GM12878 (cell line): Measurements from ENCODE around the gene FAM234B. TPM values are rescaled to one million over a fixed set of nuclear protein-coding genes. Genes with fewer than 3 reads are reported as not detected.

Source experiments
- ATAC-seq: fragments of 200-7000 bp; cut with Tn5 transposase; 3 replicates; pipeline ENCODE4 v1.9.1; 2020; ENCODE audit warnings: mild to moderate bottlenecking, moderate library complexity
- BruUV-seq: library from RNA; stranded (reverse); fragments of 400-500 nt; replicated peaks from 2 replicates; lab custom pipeline; 2021; lab: Mats Ljungman, UMichigan
- CTCF ChIA-PET: fragments of 300-600 bp; sonication (Branson Sonifier 250); formaldehyde crosslinking; extraction: SDS; loops from one replicate; lab custom pipeline; 2021; ENCODE audit warnings: inconsistent platforms; lab: Yijun Ruan, JAX
- POLR2A ChIA-PET: fragments of 350-600 bp; formaldehyde crosslinking; extraction: SDS; loops from one replicate; lab custom pipeline; 2021; ENCODE audit warnings: inconsistent platforms; lab: Charles Lee
- RAD21 ChIA-PET: fragments of 300-600 bp; sonication (Branson Sonifier 250); formaldehyde crosslinking; loops from one replicate; lab custom pipeline; 2023; ENCODE audit warnings: antibody characterized with exemption; ENCODE audit not compliant: unreplicated experiment; lab: Charles Lee
- SMC1A ChIA-PET: fragments of 300-600 bp; sonication (Branson Sonifier 250); formaldehyde crosslinking; loops from one replicate; lab custom pipeline; 2023; ENCODE audit not compliant: unreplicated experiment, uncharacterized antibody; lab: Charles Lee
- DNase-seq: peaks from one replicate; pipeline ENCODE4 v3.0.0-alpha.2; 2011; ENCODE audit warnings: low read depth, low spot score
- FAIRE-seq: peaks from 3 replicates; lab custom pipeline; 2011; peaks lifted over from hg19 to GRCh38; lab: Jason Lieb, UNC
- H2AFZ ChIP-seq: 2 replicates; pipeline ENCODE4 v1.6.0; 2011; ENCODE audit warnings: low read depth, low read length, control low read depth; ENCODE audit not compliant: control insufficient read depth
- H3K27ac ChIP-seq: 2 replicates; pipeline ENCODE4 v1.5.1; 2011; ENCODE audit warnings: control low read depth; ENCODE audit not compliant: control insufficient read depth, insufficient read depth
- H3K27me3 ChIP-seq, 2 experiments: replicated peaks in 1 of 2; 2 replicates each; pipeline versions ENCODE4 v1.6.0 to v1.6.1; 2011; ENCODE audit warnings: low read length in 1 of 2; ENCODE audit not compliant: control insufficient read depth in 2 of 2, insufficient read depth in 2 of 2
- H3K36me3 ChIP-seq, 2 experiments: 2 replicates each; pipeline ENCODE4 v1.5.1; 2011; ENCODE audit warnings: low read length in 1 of 2; ENCODE audit not compliant: control insufficient read depth in 2 of 2, insufficient read depth in 2 of 2
- H3K4me1 ChIP-seq: 2 replicates; pipeline ENCODE4 v1.6.1; 2011; ENCODE audit warnings: mild to moderate bottlenecking, low read length, moderate library complexity, mixed read lengths; ENCODE audit not compliant: control insufficient read depth, insufficient read depth
- H3K4me2 ChIP-seq: 2 replicates; pipeline ENCODE4 v1.6.0; 2011; ENCODE audit warnings: control low read depth; ENCODE audit not compliant: control insufficient read depth, insufficient read depth
- H3K4me3 ChIP-seq: fragments of 200-600 bp; sonication (generic); 2 replicates; pipeline ENCODE4 v1.5.1; 2016
- H3K79me2 ChIP-seq: 2 replicates; pipeline ENCODE4 v1.6.0; 2011; ENCODE audit warnings: low read length; ENCODE audit not compliant: control insufficient read depth, insufficient read depth
- H3K9ac ChIP-seq: 2 replicates; pipeline ENCODE4 v1.8.0; 2011; ENCODE audit warnings: low read length, control low read depth, mixed read lengths; ENCODE audit not compliant: control insufficient read depth, insufficient read depth
- H3K9me3 ChIP-seq: replicated peaks from 3 replicates; pipeline ENCODE4 v1.5.1; 2011; ENCODE audit warnings: mild to moderate bottlenecking, low read length; ENCODE audit not compliant: control insufficient read depth, insufficient read depth
- H4K20me1 ChIP-seq: 2 replicates; pipeline ENCODE4 v1.6.0; 2011; ENCODE audit not compliant: control insufficient read depth, insufficient read depth
- CHD1 ChIP-seq: IDR thresholded peaks from 2 replicates; pipeline ENCODE4 v1.6.1; 2012; ENCODE audit warnings: low read depth, low read length, improper control_type of control experiment
- HDAC6 ChIP-seq: fragments of 200-600 bp; sonication (generic); IDR thresholded peaks from one replicate; pipeline ENCODE4 v1.8.0; 2017; ENCODE audit warnings: antibody characterized with exemption; ENCODE audit not compliant: unreplicated experiment
- MXI1 ChIP-seq: fragments of 150-350 bp; IDR thresholded peaks from 2 replicates; pipeline ENCODE4 v1.6.1; 2011; ENCODE audit warnings: low read depth, mild to moderate bottlenecking, inconsistent platforms, low read length, improper control_type of control experiment
- NFXL1 ChIP-seq: fragments of 450-650 bp; IDR thresholded peaks from 2 replicates; pipeline ENCODE4 v1.6.1; 2017; ENCODE audit warnings: antibody characterized with exemption, mild to moderate bottlenecking, borderline replicate concordance
- NR2C2 ChIP-seq: IDR thresholded peaks from 2 replicates; pipeline ENCODE4 v1.6.1; 2011; ENCODE audit warnings: borderline replicate concordance, low read depth; ENCODE audit not compliant: control insufficient read depth, insufficient read length
- PAX5 ChIP-seq: IDR thresholded peaks from 2 replicates; pipeline ENCODE4 v1.6.1; 2011; ENCODE audit warnings: low read depth, low read length, borderline replicate concordance
- PML ChIP-seq: IDR thresholded peaks from 2 replicates; pipeline ENCODE4 v1.6.1; 2012; ENCODE audit warnings: low read length, inconsistent platforms
- SMARCA5 ChIP-seq: fragments of 450-650 bp; IDR thresholded peaks from 2 replicates; pipeline ENCODE4 v1.6.1; 2017; ENCODE audit warnings: mild to moderate bottlenecking
- SP1 ChIP-seq: IDR thresholded peaks from one replicate; pipeline ENCODE4 v1.6.1; 2011; ENCODE audit warnings: low read depth, low read length
- WRNIP1 ChIP-seq: IDR thresholded peaks from 2 replicates; pipeline ENCODE4 v1.6.1; 2011; ENCODE audit warnings: low read depth, low read length, improper control_type of control experiment, borderline replicate concordance
- YBX1 ChIP-seq: fragments of 450-650 bp; IDR thresholded peaks from 2 replicates; pipeline ENCODE4 v1.6.1; 2016; ENCODE audit warnings: antibody characterized with exemption
- ZNF622 ChIP-seq: fragments of 450-650 bp; IDR thresholded peaks from 2 replicates; pipeline ENCODE4 v1.6.1; 2017; ENCODE audit warnings: mild to moderate bottlenecking, inconsistent platforms
- WGBS: methylation state at CpG from one replicate; pipeline ENCODE4 v1.1.6; 2016; ENCODE audit warnings: low lambda C conversion rate; ENCODE audit not compliant: insufficient replicate concordance, insufficient coverage; ENCODE audit errors: missing lambda C conversion rate; 5-methylcytosine and 5-hydroxymethylcytosine counted together
- in situ Hi-C: fragments of 300-500 bp; cut with MboI; formaldehyde crosslinking; loops from 9 replicates; pipeline ENCODE4 v1.14.3; 2018; ENCODE audit warnings: mixed read lengths
- intact Hi-C: fragments of 100-400 bp; cut with micrococcal nuclease; formaldehyde crosslinking; loops from one replicate; pipeline ENCODE4 v1.14.2; 2022; ENCODE audit not compliant: unreplicated experiment
- polyA plus RNA-seq, 11 experiments: library from polyadenylated mRNA; depleted of rRNA in 4 of 11; unstranded in 6 of 11; stranded (reverse) in 5 of 11; fragments of >200 nt; fragmentation: Nextera tagmentation in 4 of 11; fragmentation: Illumina TruSeq in 1 of 11; extraction: Ambion mirVana in 4 of 11; extraction: Trizol in 1 of 11; gene quantifications; 1 replicate in 1 of 11; 2 replicates in 10 of 11; pipeline versions ENCODE4 v1.2.1 to v1.2.3, GENCODE V29; 2011 to 2016; ENCODE audit warnings: inconsistent platforms in 2 of 11, missing spikeins in 2 of 11, low read depth in 1 of 11
- total RNA-seq, 4 experiments: library from RNA; depleted of rRNA in 3 of 4; stranded (reverse); fragments of >200 nt in 3 of 4; fragmentation: Illumina TruSeq in 1 of 4; extraction: Trizol in 1 of 4; gene quantifications; 2 replicates each; pipeline versions ENCODE4 v1.2.1 to v1.2.3, GENCODE V29; 2013 to 2021
- TF ChIP-seq, protein P1 (sequence below): IDR thresholded peaks from 2 replicates; pipeline ENCODE4 v1.6.1; 2012; ENCODE audit warnings: low read length, inconsistent platforms
- TF ChIP-seq, protein P2 (sequence below): IDR thresholded peaks from 2 replicates; pipeline ENCODE4 v1.6.1; 2011; ENCODE audit warnings: borderline replicate concordance, low read depth, mild to moderate bottlenecking, moderate library complexity, low read length; ENCODE audit not compliant: insufficient read depth, poor library complexity, severe bottlenecking
- TF ChIP-seq, protein P3 (sequence below): IDR thresholded peaks from 2 replicates; pipeline ENCODE4 v1.6.1; 2011; ENCODE audit warnings: borderline replicate concordance, low read depth, mild to moderate bottlenecking, moderate library complexity, mixed read lengths, low read length; ENCODE audit not compliant: insufficient read depth; ENCODE audit errors: extremely low read length

FAM234B gene
- total and polyA plus RNA-seq, 10 of the 15 experiments (the other 5 are each of a cell fraction or from before 2014, with no cell fraction given), result 0.09 to 2.8 (median 0.18) TPM

DNA sequence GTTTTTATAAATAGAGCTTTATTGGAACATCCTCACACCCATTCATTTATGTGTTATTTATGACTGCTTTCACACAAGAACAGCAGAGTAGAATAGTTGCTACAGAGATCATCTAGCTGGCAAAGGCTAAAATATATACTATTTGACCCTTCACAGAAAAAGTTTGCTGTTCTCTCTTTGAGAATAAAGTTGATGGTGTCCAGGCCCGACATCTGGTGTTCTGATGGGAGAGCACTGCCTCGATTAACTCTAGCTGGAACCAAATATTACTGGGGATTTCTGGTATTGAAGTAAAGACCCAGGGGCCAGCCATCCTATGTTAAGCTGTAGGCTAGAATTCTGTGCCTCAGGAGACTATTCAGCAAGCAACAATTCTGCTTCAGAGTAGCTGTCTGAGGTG, 21.8 kb downstream of the FAM234B start:
- Histone ChIP-seq H3K27ac (no peak overlapping the region), H3K4me3 (no peak overlapping the region), H3K4me1 (no peaks in the 10 kb centered on the region), H3K4me2 (no peak overlapping the region), H3K9ac (no peak overlapping the region), H3K36me3 (no peaks in the 10 kb centered on the region), H3K27me3 (0 out of 4 replicates have a peak, but pooled peaks cover 0 to 3% of the 10 kb centered on the region in 2 experiments), H3K79me2 (no peaks in the 10 kb centered on the region), H3K9me3 (no peaks in the 10 kb centered on the region), H4K20me1 (no peaks in the 10 kb centered on the region), H2AFZ (no peak overlapping the region)
- ATAC-seq (no peak), FAIRE-seq (no peak), DNase-seq (no peak)
- no TSS peak for BruUV-seq
- CTCF ChIA-PET, result interaction anchor here (1.5 to 2.5 kb wide), 2 partner anchors 8 to 146 kb away, joined by 3 to 6 read pairs; no protein-coding TSS in a partner anchor
- RAD21 ChIA-PET, result no interaction called here
- intact Hi-C loops (no loop called here), in situ Hi-C loops (no loop called here)
- no peak for TF ChIP-seq SMARCA5
- WGBS, result 38% methylated on average over 2 of the region's 2 CpGs
- SMC1A ChIA-PET, result interaction anchor here (1.2 kb wide), 1 partner anchor 22 kb away, joined by 3 read pairs; no protein-coding TSS in a partner anchor
- POLR2A ChIA-PET, result no interaction called here

DNA sequence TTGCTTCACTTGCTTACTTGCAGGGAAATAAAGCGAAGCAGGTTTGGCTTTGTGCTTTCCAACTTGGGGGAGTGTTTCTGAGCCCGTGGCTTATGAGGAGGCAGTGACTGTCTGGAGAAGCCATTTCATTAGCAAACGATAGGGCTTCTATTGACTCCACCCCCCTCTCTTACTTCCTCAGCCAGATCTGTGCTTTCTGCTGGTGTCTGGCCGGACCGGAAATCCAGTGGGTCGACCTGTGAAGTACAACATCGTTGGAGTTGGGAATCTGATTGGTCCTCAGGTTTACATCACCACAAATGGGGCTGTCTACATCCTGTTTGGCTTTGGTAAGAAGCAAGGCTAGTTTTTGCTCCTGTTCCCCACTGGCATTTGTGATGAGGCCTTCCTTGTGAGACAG, 22.3 kb downstream of the FAM234B start:
- H3K79me2 ChIP-seq, result no peaks in the 10 kb centered on the region
- no peak overlapping the region for H3K4me3 ChIP-seq
- no peaks in the 10 kb centered on the region for H4K20me1 ChIP-seq
- no peak overlapping the region for H3K9ac ChIP-seq
- WGBS, result 43% methylated on average over 7 of the region's 7 CpGs
- SMC1A ChIA-PET, result interaction anchor here (1.2 kb wide), 1 partner anchor 22 kb away, joined by 3 read pairs; no protein-coding TSS in a partner anchor
- DNase-seq (no peak), FAIRE-seq (no peak), ATAC-seq (no peak)
- 0 out of 4 replicates have a peak, but pooled peaks cover 0 to 3% of the 10 kb centered on the region in 2 experiments for H3K27me3 ChIP-seq
- in situ Hi-C loops, result no loop called here
- H3K4me2 ChIP-seq, result no peak overlapping the region
- H2AFZ ChIP-seq, result no peak overlapping the region
- BruUV-seq, result no TSS peak
- H3K4me1 ChIP-seq, result no peaks in the 10 kb centered on the region
- no peak overlapping the region for H3K27ac ChIP-seq
- CTCF ChIA-PET, result interaction anchor here (1.5 to 2.5 kb wide), 2 partner anchors 8 to 146 kb away, joined by 3 to 6 read pairs; no protein-coding TSS in a partner anchor
- RAD21 ChIA-PET, result no interaction called here
- no peaks in the 10 kb centered on the region for H3K9me3 ChIP-seq
- POLR2A ChIA-PET, result no interaction called here
- intact Hi-C loops, result no loop called here
- H3K36me3 ChIP-seq, result no peaks in the 10 kb centered on the region
- TF ChIP-seq SP1 (no peak), CHD1 (no peak), WRNIP1 (no peak), PML (no peak), HDAC6 (no peak), PAX5 (no peak), YBX1 (no peak), ZNF622 (no peak), NFXL1 (no peak), MXI1 (no peak), NR2C2 (no peak)
- TF ChIP-seq, protein P1, sequence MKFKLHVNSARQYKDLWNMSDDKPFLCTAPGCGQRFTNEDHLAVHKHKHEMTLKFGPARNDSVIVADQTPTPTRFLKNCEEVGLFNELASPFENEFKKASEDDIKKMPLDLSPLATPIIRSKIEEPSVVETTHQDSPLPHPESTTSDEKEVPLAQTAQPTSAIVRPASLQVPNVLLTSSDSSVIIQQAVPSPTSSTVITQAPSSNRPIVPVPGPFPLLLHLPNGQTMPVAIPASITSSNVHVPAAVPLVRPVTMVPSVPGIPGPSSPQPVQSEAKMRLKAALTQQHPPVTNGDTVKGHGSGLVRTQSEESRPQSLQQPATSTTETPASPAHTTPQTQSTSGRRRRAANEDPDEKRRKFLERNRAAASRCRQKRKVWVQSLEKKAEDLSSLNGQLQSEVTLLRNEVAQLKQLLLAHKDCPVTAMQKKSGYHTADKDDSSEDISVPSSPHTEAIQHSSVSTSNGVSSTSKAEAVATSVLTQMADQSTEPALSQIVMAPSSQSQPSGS, result no peak
- TF ChIP-seq, protein P2, sequence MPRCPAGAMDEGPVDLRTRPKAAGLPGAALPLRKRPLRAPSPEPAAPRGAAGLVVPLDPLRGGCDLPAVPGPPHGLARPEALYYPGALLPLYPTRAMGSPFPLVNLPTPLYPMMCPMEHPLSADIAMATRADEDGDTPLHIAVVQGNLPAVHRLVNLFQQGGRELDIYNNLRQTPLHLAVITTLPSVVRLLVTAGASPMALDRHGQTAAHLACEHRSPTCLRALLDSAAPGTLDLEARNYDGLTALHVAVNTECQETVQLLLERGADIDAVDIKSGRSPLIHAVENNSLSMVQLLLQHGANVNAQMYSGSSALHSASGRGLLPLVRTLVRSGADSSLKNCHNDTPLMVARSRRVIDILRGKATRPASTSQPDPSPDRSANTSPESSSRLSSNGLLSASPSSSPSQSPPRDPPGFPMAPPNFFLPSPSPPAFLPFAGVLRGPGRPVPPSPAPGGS, result no peak
- TF ChIP-seq, protein P3, sequence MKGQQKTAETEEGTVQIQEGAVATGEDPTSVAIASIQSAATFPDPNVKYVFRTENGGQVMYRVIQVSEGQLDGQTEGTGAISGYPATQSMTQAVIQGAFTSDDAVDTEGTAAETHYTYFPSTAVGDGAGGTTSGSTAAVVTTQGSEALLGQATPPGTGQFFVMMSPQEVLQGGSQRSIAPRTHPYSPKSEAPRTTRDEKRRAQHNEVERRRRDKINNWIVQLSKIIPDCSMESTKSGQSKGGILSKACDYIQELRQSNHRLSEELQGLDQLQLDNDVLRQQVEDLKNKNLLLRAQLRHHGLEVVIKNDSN, result no peak
